SK-N-SH (cell line): ENCODE results near the gene FARSB.

Experiments used
- EP300 ChIP-seq, 2 experiments: IDR thresholded peaks; 2 replicates each; pipeline versions ENCODE4 v1.4.0 to v1.6.1; 2012; ENCODE audit warnings: borderline replicate concordance in 1 of 2, low read depth in 1 of 2, low read length in 1 of 2
- EZH2phosphoT487 ChIP-seq: fragments of 200-600 bp; sonication (generic); IDR thresholded peaks from 2 replicates; pipeline ENCODE4 v1.6.1; 2017; ENCODE audit warnings: low read depth, mixed run types, mild to moderate bottlenecking, antibody characterized with exemption, moderate library complexity, borderline replicate concordance
- FOXJ3 ChIP-seq: sonication (generic); formaldehyde crosslinking; IDR thresholded peaks from 2 replicates; pipeline ENCODE4 v1.5.1; 2020; ENCODE audit warnings: mild to moderate bottlenecking, missing genetic modification reagents
- GABPA ChIP-seq: IDR thresholded peaks from 2 replicates; pipeline ENCODE4 v1.4.0; 2012; ENCODE audit warnings: low read depth, mild to moderate bottlenecking
- NFIC ChIP-seq: IDR thresholded peaks from 2 replicates; pipeline ENCODE4 v1.4.0; 2012; ENCODE audit warnings: borderline replicate concordance
- NRF1 ChIP-seq: IDR thresholded peaks from 2 replicates; pipeline ENCODE4 v1.6.1; 2012; ENCODE audit warnings: low read depth, mild to moderate bottlenecking, low read length
- PBX3 ChIP-seq: IDR thresholded peaks from 2 replicates; pipeline ENCODE4; 2012
- POLR2AphosphoS5 ChIP-seq: IDR thresholded peaks from 2 replicates; pipeline ENCODE4 v1.6.1; 2012; ENCODE audit warnings: low read depth, low read length
- TF ChIP-seq, protein P1 (sequence below): fragments of 200-600 bp; sonication (generic); IDR thresholded peaks from 2 replicates; pipeline ENCODE4 v1.6.1; 2017; ENCODE audit warnings: antibody characterized with exemption, mild to moderate bottlenecking, moderate library complexity
- TF ChIP-seq, protein P2 (sequence below): IDR thresholded peaks from 2 replicates; pipeline ENCODE4 v1.4.0; 2012; ENCODE audit warnings: low read depth
- TF ChIP-seq, protein P3 (sequence below): fragments of 150-350 bp; IDR thresholded peaks from 2 replicates; pipeline ENCODE4 v1.6.1; 2017; ENCODE audit warnings: antibody characterized with exemption, low read length, low read depth, borderline replicate concordance

GRCh38 chr2:222538535-222538934 lies 117.4 kb downstream of the FARSB start:
- TF ChIP-seq, protein P1, sequence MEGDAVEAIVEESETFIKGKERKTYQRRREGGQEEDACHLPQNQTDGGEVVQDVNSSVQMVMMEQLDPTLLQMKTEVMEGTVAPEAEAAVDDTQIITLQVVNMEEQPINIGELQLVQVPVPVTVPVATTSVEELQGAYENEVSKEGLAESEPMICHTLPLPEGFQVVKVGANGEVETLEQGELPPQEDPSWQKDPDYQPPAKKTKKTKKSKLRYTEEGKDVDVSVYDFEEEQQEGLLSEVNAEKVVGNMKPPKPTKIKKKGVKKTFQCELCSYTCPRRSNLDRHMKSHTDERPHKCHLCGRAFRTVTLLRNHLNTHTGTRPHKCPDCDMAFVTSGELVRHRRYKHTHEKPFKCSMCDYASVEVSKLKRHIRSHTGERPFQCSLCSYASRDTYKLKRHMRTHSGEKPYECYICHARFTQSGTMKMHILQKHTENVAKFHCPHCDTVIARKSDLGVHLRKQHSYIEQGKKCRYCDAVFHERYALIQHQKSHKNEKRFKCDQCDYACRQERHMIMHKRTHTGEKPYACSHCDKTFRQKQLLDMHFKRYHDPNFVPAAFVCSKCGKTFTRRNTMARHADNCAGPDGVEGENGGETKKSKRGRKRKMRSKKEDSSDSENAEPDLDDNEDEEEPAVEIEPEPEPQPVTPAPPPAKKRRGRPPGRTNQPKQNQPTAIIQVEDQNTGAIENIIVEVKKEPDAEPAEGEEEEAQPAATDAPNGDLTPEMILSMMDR, result no peak
- TF ChIP-seq EP300 (IDR thresholded peaks at IDR 0.05; ENCODE audit: borderline replicate concordance in 1 of 2, low read depth in 1 of 2, low read length in 1 of 2), result no peak
- TF ChIP-seq, protein P2, sequence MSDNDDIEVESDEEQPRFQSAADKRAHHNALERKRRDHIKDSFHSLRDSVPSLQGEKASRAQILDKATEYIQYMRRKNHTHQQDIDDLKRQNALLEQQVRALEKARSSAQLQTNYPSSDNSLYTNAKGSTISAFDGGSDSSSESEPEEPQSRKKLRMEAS, result no peak
- no peak for TF ChIP-seq NRF1
- no peak for TF ChIP-seq POLR2AphosphoS5
- TF ChIP-seq PBX3, result no peak
- no peak for TF ChIP-seq NFIC
- no peak for TF ChIP-seq EZH2phosphoT487
- no peak for TF ChIP-seq GABPA
- TF ChIP-seq, protein P3, sequence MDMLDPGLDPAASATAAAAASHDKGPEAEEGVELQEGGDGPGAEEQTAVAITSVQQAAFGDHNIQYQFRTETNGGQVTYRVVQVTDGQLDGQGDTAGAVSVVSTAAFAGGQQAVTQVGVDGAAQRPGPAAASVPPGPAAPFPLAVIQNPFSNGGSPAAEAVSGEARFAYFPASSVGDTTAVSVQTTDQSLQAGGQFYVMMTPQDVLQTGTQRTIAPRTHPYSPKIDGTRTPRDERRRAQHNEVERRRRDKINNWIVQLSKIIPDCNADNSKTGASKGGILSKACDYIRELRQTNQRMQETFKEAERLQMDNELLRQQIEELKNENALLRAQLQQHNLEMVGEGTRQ, result no peak
- TF ChIP-seq FOXJ3, result no peak
